Activated naive CD8-positive, alpha-beta T cell treated with anti-CD3 and anti-CD28 coated beads for 36 hours (primary cell): ENCODE data around the gene SCML1. TPM values are rescaled to one million over a fixed set of nuclear protein-coding genes. Genes with fewer than 3 reads are reported as not detected.

Experiments used
- DNase-seq: peaks from one replicate; pipeline ENCODE4 v3.0.0; 2021
- H3K27ac Mint-ChIP-seq: one replicate; pipeline ENCODE4 v1.8.0; 2022; ENCODE audit warnings: mild to moderate bottlenecking, moderate library complexity, mixed read lengths
- H3K27me3 Mint-ChIP-seq: one replicate; pipeline ENCODE4 v1.8.0; 2022; ENCODE audit warnings: mild to moderate bottlenecking, mixed read lengths
- H3K36me3 Mint-ChIP-seq: one replicate; pipeline ENCODE4 v1.8.0; 2021; ENCODE audit warnings: mild to moderate bottlenecking, mixed read lengths
- H3K4me1 Mint-ChIP-seq: one replicate; pipeline ENCODE4 v1.8.0; 2021; ENCODE audit warnings: mixed read lengths
- H3K4me3 Mint-ChIP-seq: one replicate; pipeline ENCODE4 v1.8.0; 2022; ENCODE audit warnings: mild to moderate bottlenecking, moderate library complexity, mixed read lengths
- H3K9me3 Mint-ChIP-seq: one replicate; pipeline ENCODE4 v1.8.0; 2022; ENCODE audit warnings: mixed read lengths
- total RNA-seq, 2 experiments: library from RNA; stranded (reverse); gene quantifications; one replicate each; pipeline ENCODE4 v1.2.3, GENCODE V29; 2021

The SCML1 gene
- total RNA-seq, result 1 to 10 TPM; 4.0 to 4.1 TPM

- Mint-ChIP-seq H3K27ac (peak within 1 kb of the TSS; percentile 85), H3K4me3 (peak within 1 kb of the TSS; percentile 76), H3K27me3 (no peaks in the 10 kb centered on the region), H3K4me1 (peaks cover 24% of the 10 kb centered on the region), H3K9me3 (peaks cover 3% of the 10 kb centered on the region), H3K36me3 (no peaks in the 10 kb centered on the region)
- DNase-seq, result peak; percentile 82
Observed at GRCh38 chrX:17736856-17737709, at the start of gene SCML1. Gene SCML1, plus strand, starts transcription at chrX:17737493. Its CDS starts 6,694 bp downstream, at chrX:17744187.

- peaks cover 19% of the 10 kb centered on the region for H3K36me3 Mint-ChIP-seq
- H3K27ac Mint-ChIP-seq, result no peak overlapping the region
- no peak for DNase-seq
- peaks cover 3% of the 10 kb centered on the region for H3K9me3 Mint-ChIP-seq
- H3K4me1 Mint-ChIP-seq, result peaks cover 16% of the 10 kb centered on the region
- H3K4me3 Mint-ChIP-seq, result no peak overlapping the region
- no peaks in the 10 kb centered on the region for H3K27me3 Mint-ChIP-seq
Observed at GRCh38 chrX:17687648-17688047, 49.6 kb upstream of the SCML1 start.

GRCh38 chrX:17689971-17690409, 47.3 kb upstream of the SCML1 start:
- Mint-ChIP-seq H3K9me3 (no peaks in the 10 kb centered on the region), H3K27me3 (no peaks in the 10 kb centered on the region), H3K36me3 (peaks cover 11% of the 10 kb centered on the region), H3K4me1 (peaks cover 6% of the 10 kb centered on the region), H3K27ac (no peak overlapping the region), H3K4me3 (no peak overlapping the region)
- peak; percentile 24 for DNase-seq

- Mint-ChIP-seq H3K9me3 (no peaks in the 10 kb centered on the region), H3K27me3 (no peaks in the 10 kb centered on the region), H3K4me3 (no peak overlapping the region), H3K36me3 (peaks cover 13% of the 10 kb centered on the region), H3K27ac (no peak overlapping the region), H3K4me1 (peaks cover 4% of the 10 kb centered on the region)
- DNase-seq, result no peak
Observed at GRCh38 chrX:17692709-17693346, 44.5 kb upstream of the SCML1 start.

- Mint-ChIP-seq H3K4me3 (no peak overlapping the region), H3K4me1 (no peaks in the 10 kb centered on the region), H3K36me3 (peaks cover 4% of the 10 kb centered on the region), H3K9me3 (no peaks in the 10 kb centered on the region), H3K27me3 (no peaks in the 10 kb centered on the region), H3K27ac (no peak overlapping the region)
- no peak for DNase-seq
Observed at GRCh38 chrX:17697191-17697590, 40.1 kb upstream of the SCML1 start.

GRCh38 chrX:17700976-17701375, 36.3 kb upstream of the SCML1 start:
- no peak overlapping the region for H3K4me3 Mint-ChIP-seq

GRCh38 chrX:17703201-17703600, 34.1 kb upstream of the SCML1 start:
- Mint-ChIP-seq H3K9me3 (no peaks in the 10 kb centered on the region), H3K27ac (no peak overlapping the region), H3K4me3 (no peak overlapping the region), H3K36me3 (peaks cover 4% of the 10 kb centered on the region), H3K27me3 (no peaks in the 10 kb centered on the region), H3K4me1 (no peaks in the 10 kb centered on the region)
- DNase-seq, result no peak

More at GRCh38 chrX:17700976-17701375, 36.3 kb upstream of the SCML1 start:
- Mint-ChIP-seq H3K27me3 (no peaks in the 10 kb centered on the region), H3K4me1 (no peaks in the 10 kb centered on the region), H3K27ac (no peak overlapping the region), H3K36me3 (peaks cover 5% of the 10 kb centered on the region), H3K9me3 (no peaks in the 10 kb centered on the region)
- no peak for DNase-seq

GRCh38 chrX:17705211-17705610, 32.1 kb upstream of the SCML1 start:
- Mint-ChIP-seq H3K36me3 (peaks cover 4% of the 10 kb centered on the region), H3K4me1 (no peaks in the 10 kb centered on the region), H3K27ac (no peak overlapping the region), H3K4me3 (no peak overlapping the region), H3K27me3 (no peaks in the 10 kb centered on the region), H3K9me3 (no peaks in the 10 kb centered on the region)
- DNase-seq, result no peak

- H3K36me3 Mint-ChIP-seq, result peaks cover 4% of the 10 kb centered on the region
- H3K4me3 Mint-ChIP-seq, result no peak overlapping the region
- no peaks in the 10 kb centered on the region for H3K27me3 Mint-ChIP-seq
- H3K4me1 Mint-ChIP-seq, result no peaks in the 10 kb centered on the region
- H3K27ac Mint-ChIP-seq, result no peak overlapping the region
- H3K9me3 Mint-ChIP-seq, result no peaks in the 10 kb centered on the region
- DNase-seq, result no peak
Observed at GRCh38 chrX:17706676-17707075, 30.6 kb upstream of the SCML1 start.

- Mint-ChIP-seq H3K36me3 (peaks cover 2% of the 10 kb centered on the region), H3K4me1 (no peaks in the 10 kb centered on the region), H3K9me3 (no peaks in the 10 kb centered on the region), H3K4me3 (no peak overlapping the region), H3K27ac (no peak overlapping the region), H3K27me3 (no peaks in the 10 kb centered on the region)
- DNase-seq, result no peak
Observed at GRCh38 chrX:17707731-17708130, 29.6 kb upstream of the SCML1 start.

- no peaks in the 10 kb centered on the region for H3K9me3 Mint-ChIP-seq
- H3K4me1 Mint-ChIP-seq, result no peaks in the 10 kb centered on the region
- no peaks in the 10 kb centered on the region for H3K27me3 Mint-ChIP-seq
- DNase-seq, result no peak
- H3K27ac Mint-ChIP-seq, result no peak overlapping the region
- H3K4me3 Mint-ChIP-seq, result no peak overlapping the region
- H3K36me3 Mint-ChIP-seq, result peaks cover 4% of the 10 kb centered on the region
Observed at GRCh38 chrX:17710871-17711301, 26.4 kb upstream of the SCML1 start.

- H3K27ac Mint-ChIP-seq, result no peak overlapping the region
- H3K4me1 Mint-ChIP-seq, result no peaks in the 10 kb centered on the region
- DNase-seq, result no peak
- H3K4me3 Mint-ChIP-seq, result no peak overlapping the region
- no peaks in the 10 kb centered on the region for H3K9me3 Mint-ChIP-seq
- H3K27me3 Mint-ChIP-seq, result no peaks in the 10 kb centered on the region
- H3K36me3 Mint-ChIP-seq, result peaks cover 2% of the 10 kb centered on the region
Observed at GRCh38 chrX:17713288-17713687, 24.0 kb upstream of the SCML1 start.

GRCh38 chrX:17718649-17719165, 18.6 kb upstream of the SCML1 start:
- DNase-seq, result no peak
- no peaks in the 10 kb centered on the region for H3K27me3 Mint-ChIP-seq
- H3K9me3 Mint-ChIP-seq, result no peaks in the 10 kb centered on the region
- no peak overlapping the region for H3K27ac Mint-ChIP-seq
- H3K4me3 Mint-ChIP-seq, result no peak overlapping the region
- H3K4me1 Mint-ChIP-seq, result no peaks in the 10 kb centered on the region
- peaks cover 8% of the 10 kb centered on the region for H3K36me3 Mint-ChIP-seq

- Mint-ChIP-seq H3K4me1 (no peaks in the 10 kb centered on the region), H3K27me3 (no peaks in the 10 kb centered on the region), H3K9me3 (no peaks in the 10 kb centered on the region), H3K36me3 (peaks cover 6% of the 10 kb centered on the region), H3K27ac (no peak overlapping the region), H3K4me3 (no peak overlapping the region)
- no peak for DNase-seq
Observed at GRCh38 chrX:17719711-17720110, 17.6 kb upstream of the SCML1 start.

- Mint-ChIP-seq H3K9me3 (no peaks in the 10 kb centered on the region), H3K27ac (no peak overlapping the region), H3K4me3 (no peak overlapping the region), H3K36me3 (peaks cover 6% of the 10 kb centered on the region), H3K27me3 (no peaks in the 10 kb centered on the region), H3K4me1 (no peaks in the 10 kb centered on the region)
- DNase-seq, result no peak
Observed at GRCh38 chrX:17721715-17722114, 15.6 kb upstream of the SCML1 start.
